GM12878 (cell line): ENCODE measurements around the gene DNAJC27. TPM values are rescaled to one million over a fixed set of nuclear protein-coding genes. Genes with fewer than 3 reads are reported as not detected.

Source experiments
- ATAC-seq: fragments of 200-7000 bp; cut with Tn5 transposase; 3 replicates; pipeline ENCODE4 v1.9.1; 2020; ENCODE audit warnings: mild to moderate bottlenecking, moderate library complexity
- BruUV-seq: library from RNA; stranded (reverse); fragments of 400-500 nt; replicated peaks from 2 replicates; lab custom pipeline; 2021; lab: Mats Ljungman, UMichigan
- CTCF ChIA-PET: fragments of 300-600 bp; sonication (Branson Sonifier 250); formaldehyde crosslinking; extraction: SDS; loops from one replicate; lab custom pipeline; 2021; ENCODE audit warnings: inconsistent platforms; lab: Yijun Ruan, JAX
- POLR2A ChIA-PET: fragments of 350-600 bp; formaldehyde crosslinking; extraction: SDS; loops from one replicate; lab custom pipeline; 2021; ENCODE audit warnings: inconsistent platforms; lab: Charles Lee
- RAD21 ChIA-PET: fragments of 300-600 bp; sonication (Branson Sonifier 250); formaldehyde crosslinking; loops from one replicate; lab custom pipeline; 2023; ENCODE audit warnings: antibody characterized with exemption; ENCODE audit not compliant: unreplicated experiment; lab: Charles Lee
- SMC1A ChIA-PET: fragments of 300-600 bp; sonication (Branson Sonifier 250); formaldehyde crosslinking; loops from one replicate; lab custom pipeline; 2023; ENCODE audit not compliant: unreplicated experiment, uncharacterized antibody; lab: Charles Lee
- DNase-seq: peaks from one replicate; pipeline ENCODE4 v3.0.0-alpha.2; 2011; ENCODE audit warnings: low read depth, low spot score
- FAIRE-seq: peaks from 3 replicates; lab custom pipeline; 2011; peaks lifted over from hg19 to GRCh38; lab: Jason Lieb, UNC
- H2AFZ ChIP-seq: 2 replicates; pipeline ENCODE4 v1.6.0; 2011; ENCODE audit warnings: low read depth, low read length, control low read depth; ENCODE audit not compliant: control insufficient read depth
- H3K27ac ChIP-seq: 2 replicates; pipeline ENCODE4 v1.5.1; 2011; ENCODE audit warnings: control low read depth; ENCODE audit not compliant: control insufficient read depth, insufficient read depth
- H3K27me3 ChIP-seq, 2 experiments: replicated peaks in 1 of 2; 2 replicates each; pipeline versions ENCODE4 v1.6.0 to v1.6.1; 2011; ENCODE audit warnings: low read length in 1 of 2; ENCODE audit not compliant: control insufficient read depth in 2 of 2, insufficient read depth in 2 of 2
- H3K36me3 ChIP-seq, 2 experiments: 2 replicates each; pipeline ENCODE4 v1.5.1; 2011; ENCODE audit warnings: low read length in 1 of 2; ENCODE audit not compliant: control insufficient read depth in 2 of 2, insufficient read depth in 2 of 2
- H3K4me1 ChIP-seq: 2 replicates; pipeline ENCODE4 v1.6.1; 2011; ENCODE audit warnings: mild to moderate bottlenecking, low read length, moderate library complexity, mixed read lengths; ENCODE audit not compliant: control insufficient read depth, insufficient read depth
- H3K4me2 ChIP-seq: 2 replicates; pipeline ENCODE4 v1.6.0; 2011; ENCODE audit warnings: control low read depth; ENCODE audit not compliant: control insufficient read depth, insufficient read depth
- H3K4me3 ChIP-seq: fragments of 200-600 bp; sonication (generic); 2 replicates; pipeline ENCODE4 v1.5.1; 2016
- H3K79me2 ChIP-seq: 2 replicates; pipeline ENCODE4 v1.6.0; 2011; ENCODE audit warnings: low read length; ENCODE audit not compliant: control insufficient read depth, insufficient read depth
- H3K9ac ChIP-seq: 2 replicates; pipeline ENCODE4 v1.8.0; 2011; ENCODE audit warnings: low read length, control low read depth, mixed read lengths; ENCODE audit not compliant: control insufficient read depth, insufficient read depth
- H3K9me3 ChIP-seq: replicated peaks from 3 replicates; pipeline ENCODE4 v1.5.1; 2011; ENCODE audit warnings: mild to moderate bottlenecking, low read length; ENCODE audit not compliant: control insufficient read depth, insufficient read depth
- H4K20me1 ChIP-seq: 2 replicates; pipeline ENCODE4 v1.6.0; 2011; ENCODE audit not compliant: control insufficient read depth, insufficient read depth
- ATF7 ChIP-seq: fragments of 450-650 bp; IDR thresholded peaks from 2 replicates; pipeline ENCODE4 v1.6.1; 2016; ENCODE audit warnings: low read depth, mild to moderate bottlenecking
- BHLHE40 ChIP-seq, 2 experiments: fragments of 450-650 bp in 1 of 2; IDR thresholded peaks; 2 replicates each; pipeline ENCODE4 v1.6.1; 2011 to 2017; ENCODE audit warnings: low read depth in 2 of 2, borderline replicate concordance in 1 of 2, improper control_type of control experiment in 1 of 2, low read length in 1 of 2, mild to moderate bottlenecking in 1 of 2
- CBFB ChIP-seq: IDR thresholded peaks from 2 replicates; pipeline ENCODE4 v1.6.1; 2016; ENCODE audit warnings: antibody characterized with exemption, low read depth
- CREB1 ChIP-seq: IDR thresholded peaks from 2 replicates; pipeline ENCODE4 v1.6.1; 2012; ENCODE audit warnings: low read depth, mild to moderate bottlenecking, inconsistent platforms
- ESRRA ChIP-seq: IDR thresholded peaks from 2 replicates; pipeline ENCODE4 v1.6.1; 2012; ENCODE audit warnings: mild to moderate bottlenecking, low read length, improper control_type of control experiment
- IRF4 ChIP-seq: IDR thresholded peaks from 2 replicates; pipeline ENCODE4 v1.6.1; 2011; ENCODE audit warnings: low read depth, low read length
- JUNB ChIP-seq: IDR thresholded peaks from 2 replicates; pipeline ENCODE4 v1.6.1; 2016; ENCODE audit warnings: antibody characterized with exemption, mild to moderate bottlenecking
- NFIC ChIP-seq: IDR thresholded peaks from 2 replicates; pipeline ENCODE4 v1.6.1; 2012; ENCODE audit warnings: low read depth, mild to moderate bottlenecking, inconsistent platforms, low read length, moderate library complexity
- NRF1 ChIP-seq: conservative IDR thresholded peaks from 2 replicates; pipeline ENCODE4 v1.6.1; 2011; ENCODE audit warnings: mild to moderate bottlenecking, low read depth, low read length, improper control_type of control experiment
- PAX5 ChIP-seq: IDR thresholded peaks from 2 replicates; pipeline ENCODE4 v1.6.1; 2011; ENCODE audit warnings: low read depth, low read length, borderline replicate concordance
- RUNX3 ChIP-seq: IDR thresholded peaks from 2 replicates; pipeline ENCODE4 v1.6.1; 2012; ENCODE audit warnings: low read length, inconsistent platforms
- YY1 ChIP-seq: IDR thresholded peaks from 2 replicates; pipeline ENCODE4 v1.6.1; 2011; ENCODE audit warnings: low read depth, mild to moderate bottlenecking, low read length
- ZNF274 ChIP-seq: IDR thresholded peaks from one replicate; pipeline ENCODE4 v1.8.0; 2011; ENCODE audit not compliant: insufficient read length, insufficient read depth
- WGBS: methylation state at CpG from one replicate; pipeline ENCODE4 v1.1.6; 2016; ENCODE audit warnings: low lambda C conversion rate; ENCODE audit not compliant: insufficient replicate concordance, insufficient coverage; ENCODE audit errors: missing lambda C conversion rate; 5-methylcytosine and 5-hydroxymethylcytosine counted together
- in situ Hi-C: fragments of 300-500 bp; cut with MboI; formaldehyde crosslinking; loops from 9 replicates; pipeline ENCODE4 v1.14.3; 2018; ENCODE audit warnings: mixed read lengths
- intact Hi-C: fragments of 100-400 bp; cut with micrococcal nuclease; formaldehyde crosslinking; loops from one replicate; pipeline ENCODE4 v1.14.2; 2022; ENCODE audit not compliant: unreplicated experiment
- polyA plus RNA-seq, 11 experiments: library from polyadenylated mRNA; depleted of rRNA in 4 of 11; unstranded in 6 of 11; stranded (reverse) in 5 of 11; fragments of >200 nt; fragmentation: Nextera tagmentation in 4 of 11; fragmentation: Illumina TruSeq in 1 of 11; extraction: Ambion mirVana in 4 of 11; extraction: Trizol in 1 of 11; gene quantifications; 1 replicate in 1 of 11; 2 replicates in 10 of 11; pipeline versions ENCODE4 v1.2.1 to v1.2.3, GENCODE V29; 2011 to 2016; ENCODE audit warnings: inconsistent platforms in 2 of 11, missing spikeins in 2 of 11, low read depth in 1 of 11
- total RNA-seq, 4 experiments: library from RNA; depleted of rRNA in 3 of 4; stranded (reverse); fragments of >200 nt in 3 of 4; fragmentation: Illumina TruSeq in 1 of 4; extraction: Trizol in 1 of 4; gene quantifications; 2 replicates each; pipeline versions ENCODE4 v1.2.1 to v1.2.3, GENCODE V29; 2013 to 2021
- TF ChIP-seq, protein P1 (sequence below): IDR thresholded peaks from 2 replicates; pipeline ENCODE4 v1.6.1; 2011; ENCODE audit warnings: borderline replicate concordance, low read depth, mild to moderate bottlenecking, moderate library complexity, mixed read lengths, low read length; ENCODE audit not compliant: insufficient read depth; ENCODE audit errors: extremely low read length
- TF ChIP-seq, protein P2 (sequence below): fragments of 150-350 bp; IDR thresholded peaks from 2 replicates; pipeline ENCODE4 v1.6.1; 2014; ENCODE audit warnings: mild to moderate bottlenecking, low read depth, low read length
- TF ChIP-seq, protein P3 (sequence below): fragments of 450-650 bp; formaldehyde crosslinking; IDR thresholded peaks from 2 replicates; pipeline ENCODE4 v1.4.0; 2020; ENCODE audit warnings: mild to moderate bottlenecking, moderate library complexity

The DNAJC27 gene
- total and polyA plus RNA-seq, 10 of the 15 experiments (the other 5 are each of a cell fraction or from before 2014, with no cell fraction given), result 0.95 to 9.6 (median 3.7) TPM

DNA sequence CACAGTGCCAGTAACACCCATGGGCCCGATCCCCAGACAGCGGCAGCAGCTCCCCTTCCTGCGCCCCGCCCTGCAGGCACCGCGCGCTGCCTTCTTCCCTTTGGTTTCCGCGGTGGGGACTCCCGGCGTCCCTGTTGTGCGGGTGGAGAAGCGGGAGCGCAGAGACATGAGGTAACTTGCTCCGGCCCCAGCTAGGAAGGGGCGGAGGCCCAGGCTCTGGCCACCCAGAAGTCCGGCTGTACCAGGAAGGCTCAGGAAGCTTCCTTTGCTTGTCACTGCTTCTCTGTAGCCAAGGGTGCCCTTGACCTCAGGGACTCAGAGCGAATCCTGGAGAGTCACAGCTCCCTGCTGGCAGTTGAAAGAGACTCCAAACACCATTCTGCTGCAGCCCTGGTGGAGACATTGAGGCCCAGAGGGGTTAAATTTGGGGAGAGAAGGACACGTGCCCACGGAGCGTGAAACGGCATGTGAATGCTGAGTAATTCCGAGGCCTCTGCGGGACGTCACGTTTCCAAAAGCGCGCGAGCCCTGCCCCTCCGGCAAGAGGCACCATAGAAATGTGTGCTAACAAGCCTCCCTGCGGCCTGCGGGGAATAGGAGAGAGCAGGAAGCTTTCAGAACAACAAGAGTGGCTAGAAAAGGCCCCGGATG lies 45.0 kb downstream of the DNAJC27 start:
- no peaks in the 10 kb centered on the region for H4K20me1 ChIP-seq
- H3K4me1 ChIP-seq, result peaks cover 25% of the 10 kb centered on the region
- H2AFZ ChIP-seq, result peak overlapping the region; percentile 81
- ATAC-seq (peak; percentile 59), DNase-seq (no peak), FAIRE-seq (peak; percentile 61)
- no peaks in the 10 kb centered on the region for H3K79me2 ChIP-seq
- ChIA-PET CTCF (no interaction called here), RAD21 (interaction anchor here (0.8 kb wide), 1 partner anchor 416 kb away, joined by 3 read pairs; no protein-coding TSS in a partner anchor), POLR2A (interaction anchor here (0.6 kb wide), 1 partner anchor 831 kb away, joined by 4 read pairs; no protein-coding TSS in a partner anchor), SMC1A (no interaction called here)
- no peaks in the 10 kb centered on the region for H3K9me3 ChIP-seq
- intact Hi-C loops (no loop called here), in situ Hi-C loops (no loop called here)
- H3K36me3 ChIP-seq, result no peaks in the 10 kb centered on the region
- H3K4me2 ChIP-seq, result peak overlapping the region; percentile 56
- H3K27ac ChIP-seq, result peak overlapping the region; percentile 45
- H3K9ac ChIP-seq, result peak overlapping the region; percentile 55; the same call in 1 of the 2 replicates
- no TSS peak for BruUV-seq
- H3K27me3 ChIP-seq, result no peaks in the 10 kb centered on the region
- H3K4me3 ChIP-seq, result peak overlapping the region; percentile 27
- 13% methylated on average over 33 of the region's 33 CpGs for WGBS
- TF ChIP-seq ZNF274 (no peak), NRF1 (no peak), PAX5 (peak; percentile 91), ESRRA (no peak), JUNB (peak; percentile 69; the same call in 1 of the 2 replicates), CBFB (0 out of 2 replicates have a peak, but pooled peaks have one; percentile 45), YY1 (0 out of 2 replicates have a peak, but pooled peaks have one; percentile 10), IRF4 (0 out of 2 replicates have a peak, but pooled peaks have one; percentile 27), NFIC (no peak), CREB1 (0 out of 2 replicates have a peak, but pooled peaks have one; percentile 35), RUNX3 (peak; percentile 27), ATF7 (no peak), BHLHE40 (IDR thresholded peaks at IDR 0.05; ENCODE audit: borderline replicate concordance in 1 of 2, low read depth in 2 of 2, low read length in 1 of 2) (peak; percentile 91)
- TF ChIP-seq, protein P1, sequence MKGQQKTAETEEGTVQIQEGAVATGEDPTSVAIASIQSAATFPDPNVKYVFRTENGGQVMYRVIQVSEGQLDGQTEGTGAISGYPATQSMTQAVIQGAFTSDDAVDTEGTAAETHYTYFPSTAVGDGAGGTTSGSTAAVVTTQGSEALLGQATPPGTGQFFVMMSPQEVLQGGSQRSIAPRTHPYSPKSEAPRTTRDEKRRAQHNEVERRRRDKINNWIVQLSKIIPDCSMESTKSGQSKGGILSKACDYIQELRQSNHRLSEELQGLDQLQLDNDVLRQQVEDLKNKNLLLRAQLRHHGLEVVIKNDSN, result peak; percentile 56
- TF ChIP-seq, protein P2, sequence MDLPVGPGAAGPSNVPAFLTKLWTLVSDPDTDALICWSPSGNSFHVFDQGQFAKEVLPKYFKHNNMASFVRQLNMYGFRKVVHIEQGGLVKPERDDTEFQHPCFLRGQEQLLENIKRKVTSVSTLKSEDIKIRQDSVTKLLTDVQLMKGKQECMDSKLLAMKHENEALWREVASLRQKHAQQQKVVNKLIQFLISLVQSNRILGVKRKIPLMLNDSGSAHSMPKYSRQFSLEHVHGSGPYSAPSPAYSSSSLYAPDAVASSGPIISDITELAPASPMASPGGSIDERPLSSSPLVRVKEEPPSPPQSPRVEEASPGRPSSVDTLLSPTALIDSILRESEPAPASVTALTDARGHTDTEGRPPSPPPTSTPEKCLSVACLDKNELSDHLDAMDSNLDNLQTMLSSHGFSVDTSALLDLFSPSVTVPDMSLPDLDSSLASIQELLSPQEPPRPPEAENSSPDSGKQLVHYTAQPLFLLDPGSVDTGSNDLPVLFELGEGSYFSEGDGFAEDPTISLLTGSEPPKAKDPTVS, result no peak
- TF ChIP-seq, protein P3, sequence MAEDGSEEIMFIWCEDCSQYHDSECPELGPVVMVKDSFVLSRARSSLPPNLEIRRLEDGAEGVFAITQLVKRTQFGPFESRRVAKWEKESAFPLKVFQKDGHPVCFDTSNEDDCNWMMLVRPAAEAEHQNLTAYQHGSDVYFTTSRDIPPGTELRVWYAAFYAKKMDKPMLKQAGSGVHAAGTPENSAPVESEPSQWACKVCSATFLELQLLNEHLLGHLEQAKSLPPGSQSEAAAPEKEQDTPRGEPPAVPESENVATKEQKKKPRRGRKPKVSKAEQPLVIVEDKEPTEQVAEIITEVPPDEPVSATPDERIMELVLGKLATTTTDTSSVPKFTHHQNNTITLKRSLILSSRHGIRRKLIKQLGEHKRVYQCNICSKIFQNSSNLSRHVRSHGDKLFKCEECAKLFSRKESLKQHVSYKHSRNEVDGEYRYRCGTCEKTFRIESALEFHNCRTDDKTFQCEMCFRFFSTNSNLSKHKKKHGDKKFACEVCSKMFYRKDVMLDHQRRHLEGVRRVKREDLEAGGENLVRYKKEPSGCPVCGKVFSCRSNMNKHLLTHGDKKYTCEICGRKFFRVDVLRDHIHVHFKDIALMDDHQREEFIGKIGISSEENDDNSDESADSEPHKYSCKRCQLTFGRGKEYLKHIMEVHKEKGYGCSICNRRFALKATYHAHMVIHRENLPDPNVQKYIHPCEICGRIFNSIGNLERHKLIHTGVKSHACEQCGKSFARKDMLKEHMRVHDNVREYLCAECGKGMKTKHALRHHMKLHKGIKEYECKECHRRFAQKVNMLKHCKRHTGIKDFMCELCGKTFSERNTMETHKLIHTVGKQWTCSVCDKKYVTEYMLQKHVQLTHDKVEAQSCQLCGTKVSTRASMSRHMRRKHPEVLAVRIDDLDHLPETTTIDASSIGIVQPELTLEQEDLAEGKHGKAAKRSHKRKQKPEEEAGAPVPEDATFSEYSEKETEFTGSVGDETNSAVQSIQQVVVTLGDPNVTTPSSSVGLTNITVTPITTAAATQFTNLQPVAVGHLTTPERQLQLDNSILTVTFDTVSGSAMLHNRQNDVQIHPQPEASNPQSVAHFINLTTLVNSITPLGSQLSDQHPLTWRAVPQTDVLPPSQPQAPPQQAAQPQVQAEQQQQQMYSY (CRISPR knock-in tag), result no peak
